ENCODE data around the gene RAD51B.

RAD51B gene

DNA sequence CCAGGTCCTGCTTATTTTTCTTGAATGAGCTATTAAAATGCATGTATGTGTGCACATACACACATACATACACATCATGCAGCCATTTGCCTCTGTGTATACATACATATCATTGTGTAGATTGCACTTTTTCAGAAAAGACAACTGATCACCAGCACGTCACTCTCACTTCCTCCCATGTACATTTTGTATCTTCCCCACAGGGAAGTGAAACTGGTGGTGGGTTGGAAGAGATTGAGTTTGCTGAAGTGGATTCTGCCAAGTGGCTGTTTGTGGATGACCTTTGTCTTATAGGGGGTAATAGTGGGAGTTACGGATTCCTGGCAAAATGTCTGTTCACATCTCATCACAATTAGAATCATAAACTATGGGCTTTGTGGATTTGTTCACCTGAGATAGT lies 448.6 kb downstream of the RAD51B start:
- peak overlapping the region; percentile 81 to 90 (median 87) for H3K27ac Mint-ChIP-seq

DNA sequence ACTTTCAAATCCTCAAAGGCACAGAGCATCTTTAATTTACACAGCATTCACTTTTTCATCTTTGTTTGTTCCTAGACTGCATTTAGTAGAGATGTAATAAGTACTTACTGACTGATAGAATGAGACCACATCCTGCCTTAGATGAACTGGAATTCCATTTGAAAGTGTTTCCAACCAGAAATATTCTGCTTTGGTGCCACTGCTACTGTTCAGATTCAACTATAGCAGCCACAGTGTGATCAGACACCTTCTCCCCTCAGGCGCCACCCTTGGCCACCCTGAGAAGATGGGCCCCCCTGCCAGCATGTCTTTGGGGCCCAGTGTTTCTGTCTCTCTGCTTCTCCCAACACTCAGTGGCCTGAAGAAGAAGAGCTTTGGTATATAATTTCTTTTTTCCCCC lies 449.1 kb downstream of the RAD51B start:
- peaks cover 52% of the 10 kb centered on the region for H3K4me1 Mint-ChIP-seq
- H3K27me3 Mint-ChIP-seq (ENCODE audit: low read depth) = no peaks in the 10 kb centered on the region
- H3K9me3 Mint-ChIP-seq = no peaks in the 10 kb centered on the region
- TF ChIP-seq, protein P1, sequence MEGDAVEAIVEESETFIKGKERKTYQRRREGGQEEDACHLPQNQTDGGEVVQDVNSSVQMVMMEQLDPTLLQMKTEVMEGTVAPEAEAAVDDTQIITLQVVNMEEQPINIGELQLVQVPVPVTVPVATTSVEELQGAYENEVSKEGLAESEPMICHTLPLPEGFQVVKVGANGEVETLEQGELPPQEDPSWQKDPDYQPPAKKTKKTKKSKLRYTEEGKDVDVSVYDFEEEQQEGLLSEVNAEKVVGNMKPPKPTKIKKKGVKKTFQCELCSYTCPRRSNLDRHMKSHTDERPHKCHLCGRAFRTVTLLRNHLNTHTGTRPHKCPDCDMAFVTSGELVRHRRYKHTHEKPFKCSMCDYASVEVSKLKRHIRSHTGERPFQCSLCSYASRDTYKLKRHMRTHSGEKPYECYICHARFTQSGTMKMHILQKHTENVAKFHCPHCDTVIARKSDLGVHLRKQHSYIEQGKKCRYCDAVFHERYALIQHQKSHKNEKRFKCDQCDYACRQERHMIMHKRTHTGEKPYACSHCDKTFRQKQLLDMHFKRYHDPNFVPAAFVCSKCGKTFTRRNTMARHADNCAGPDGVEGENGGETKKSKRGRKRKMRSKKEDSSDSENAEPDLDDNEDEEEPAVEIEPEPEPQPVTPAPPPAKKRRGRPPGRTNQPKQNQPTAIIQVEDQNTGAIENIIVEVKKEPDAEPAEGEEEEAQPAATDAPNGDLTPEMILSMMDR (IDR thresholded peaks at IDR 0.05; ENCODE audit: unreplicated experiment in 3 of 3) = no peak
- H3K27ac Mint-ChIP-seq = peak overlapping the region; percentile 81 to 90 (median 87)
- H3K36me3 Mint-ChIP-seq (ENCODE audit: low read depth) = no peaks in the 10 kb centered on the region
- no peak overlapping the region for H3K4me3 Mint-ChIP-seq

More for the DNA sequence above, 448.6 kb downstream of the RAD51B start:
- TF ChIP-seq, protein P1 (IDR thresholded peaks at IDR 0.05; ENCODE audit: unreplicated experiment in 3 of 3) = no peak
- Mint-ChIP-seq H3K36me3 (ENCODE audit: low read depth) (no peaks in the 10 kb centered on the region), H3K27me3 (ENCODE audit: low read depth) (no peaks in the 10 kb centered on the region), H3K4me3 (no peak overlapping the region), H3K9me3 (no peaks in the 10 kb centered on the region), H3K4me1 (peaks cover 57% of the 10 kb centered on the region)

DNA sequence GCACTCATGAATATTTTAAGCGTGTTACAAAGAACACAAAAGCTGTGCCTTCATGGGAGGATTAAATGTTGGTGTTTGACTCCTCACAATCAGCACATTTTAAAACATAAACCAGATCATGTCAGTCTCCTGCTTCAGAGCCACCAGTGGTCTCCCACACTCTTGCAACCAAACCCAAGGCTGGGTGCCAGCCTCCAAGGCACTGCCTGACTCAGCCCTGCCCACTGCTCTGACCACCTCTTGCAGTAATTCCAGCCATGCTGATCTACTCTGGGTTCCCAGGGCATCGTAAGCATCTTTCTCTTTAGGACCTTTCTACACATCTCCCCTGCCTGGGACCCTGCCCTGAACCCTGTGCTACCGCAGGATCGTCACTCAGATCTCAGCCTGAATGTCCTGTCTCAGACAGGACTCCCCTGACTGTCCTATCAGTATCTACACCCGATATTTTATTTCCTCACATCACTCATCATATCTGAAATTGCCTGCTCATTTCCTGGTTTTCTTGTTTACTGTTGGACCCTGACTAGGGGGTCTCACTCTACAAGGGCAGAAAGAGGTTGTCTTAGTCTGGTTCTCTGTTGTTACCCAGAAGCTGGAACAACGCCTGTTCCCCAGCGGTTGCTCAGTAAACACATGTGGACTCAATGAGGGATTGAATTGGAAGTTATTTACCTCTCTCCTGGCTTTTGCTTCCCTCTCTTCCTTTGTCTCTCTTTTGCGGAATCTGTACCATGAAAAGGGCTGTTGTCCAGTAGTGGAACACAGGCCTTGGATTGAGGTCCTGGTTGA lies 449.8 kb downstream of the RAD51B start:
- Mint-ChIP-seq H3K4me3 (no peak overlapping the region), H3K27me3 (ENCODE audit: low read depth) (no peaks in the 10 kb centered on the region), H3K4me1 (peaks cover 52% of the 10 kb centered on the region), H3K9me3 (no peaks in the 10 kb centered on the region), H3K27ac (peak overlapping the region; percentile 81 to 90 (median 87)), H3K36me3 (ENCODE audit: low read depth) (no peaks in the 10 kb centered on the region)
- TF ChIP-seq, protein P1 (IDR thresholded peaks at IDR 0.05; ENCODE audit: unreplicated experiment in 3 of 3) = no peak

- H3K27ac Mint-ChIP-seq = peak overlapping the region; percentile 81 to 90 (median 87)
- H3K36me3 Mint-ChIP-seq (ENCODE audit: low read depth) = no peaks in the 10 kb centered on the region
- TF ChIP-seq, protein P1 (IDR thresholded peaks at IDR 0.05; ENCODE audit: unreplicated experiment in 3 of 3) = no peak
- peaks cover 56% of the 10 kb centered on the region for H3K4me1 Mint-ChIP-seq
- H3K27me3 Mint-ChIP-seq (ENCODE audit: low read depth) = no peaks in the 10 kb centered on the region
- no peaks in the 10 kb centered on the region for H3K9me3 Mint-ChIP-seq
- H3K4me3 Mint-ChIP-seq = no peak overlapping the region
Observed at GRCh38 chr14:68270342-68270741, 450.8 kb downstream of the RAD51B start.

DNA sequence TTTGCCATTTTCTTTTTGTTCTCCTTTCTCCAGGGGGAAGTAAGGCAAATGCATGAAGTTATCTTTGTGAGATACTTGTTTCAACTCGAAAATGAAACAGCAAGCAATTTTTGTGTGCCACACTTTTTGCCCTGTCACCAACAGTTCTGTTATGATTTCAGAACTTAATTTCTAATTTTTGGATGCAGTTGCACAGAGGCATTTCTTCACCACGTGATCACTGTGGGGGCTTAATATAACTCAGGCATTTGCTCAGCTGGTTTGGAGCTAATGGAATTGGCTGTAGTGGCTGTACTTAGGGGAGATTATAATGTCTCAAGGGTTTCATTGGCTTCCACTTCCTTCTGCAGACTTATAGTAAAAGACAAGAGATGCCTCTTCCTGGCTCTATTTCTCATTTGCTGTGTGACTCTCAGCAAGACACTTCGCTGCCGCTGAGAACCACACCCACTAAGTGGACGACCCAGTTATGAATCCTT lies 452.4 kb downstream of the RAD51B start:
- Mint-ChIP-seq H3K36me3 (ENCODE audit: low read depth) (no peaks in the 10 kb centered on the region), H3K27me3 (ENCODE audit: low read depth) (no peaks in the 10 kb centered on the region), H3K4me1 (peaks cover 64% of the 10 kb centered on the region), H3K4me3 (no peak overlapping the region), H3K9me3 (no peaks in the 10 kb centered on the region), H3K27ac (no peak overlapping the region)
- TF ChIP-seq, protein P1 (IDR thresholded peaks at IDR 0.05; ENCODE audit: unreplicated experiment in 3 of 3) = no peak

DNA sequence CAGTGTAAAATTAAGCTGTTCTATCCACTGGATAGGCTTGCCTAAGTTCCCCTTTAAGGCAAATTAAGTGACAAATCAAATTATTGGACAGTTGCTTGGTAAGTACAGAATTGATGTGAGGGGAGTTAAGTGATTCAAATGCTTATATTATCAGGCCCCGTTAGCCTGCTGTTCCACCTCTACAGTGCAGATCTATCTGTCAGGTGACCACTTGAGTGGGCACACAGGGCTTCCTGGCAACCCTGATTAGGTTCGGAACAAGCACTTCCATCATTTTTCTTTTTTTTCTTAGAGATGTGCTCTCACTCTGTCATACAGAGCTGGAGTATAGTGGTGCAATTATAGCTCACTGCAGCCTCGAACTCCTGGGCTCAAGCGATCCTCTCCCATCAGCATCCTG lies 453.8 kb downstream of the RAD51B start:
- H3K36me3 Mint-ChIP-seq (ENCODE audit: low read depth) = no peaks in the 10 kb centered on the region
- TF ChIP-seq, protein P1 (IDR thresholded peaks at IDR 0.05; ENCODE audit: unreplicated experiment in 3 of 3) = no peak
- no peak overlapping the region for H3K27ac Mint-ChIP-seq
- H3K4me1 Mint-ChIP-seq = peaks cover 56% of the 10 kb centered on the region
- no peak overlapping the region for H3K4me3 Mint-ChIP-seq
- H3K9me3 Mint-ChIP-seq = no peaks in the 10 kb centered on the region
- no peaks in the 10 kb centered on the region for H3K27me3 Mint-ChIP-seq (ENCODE audit: low read depth)

All from nephron (organoid).